ENCODE data around the gene NDEL1.

NDEL1 gene

GRCh38 chr17:8418471-8418870 lies 17.2 kb upstream of the NDEL1 start:
- Histone ChIP-seq H4K20me1 (ENCODE audit: insufficient read depth, low read length) (no peaks in the 10 kb centered on the region), H3K4me2 (ENCODE audit: low read length) (no peak overlapping the region), H3K9me2 (ENCODE audit: low read depth, low read length) (no peaks in the 10 kb centered on the region), H3K27ac (ENCODE audit: low read depth, low read length, poor library complexity, severe bottlenecking) (no peak overlapping the region), H3K9ac (ENCODE audit: low read length) (no peak overlapping the region), H3K4me1 (ENCODE audit: insufficient read depth, low read length, severe bottlenecking) (no peaks in the 10 kb centered on the region), H3F3A (ENCODE audit: insufficient read depth, low read length) (no peaks in the 10 kb centered on the region), H3K4me3 (ENCODE audit: low read depth, low read length, poor library complexity, severe bottlenecking) (no peak overlapping the region), H3K36me3 (ENCODE audit: insufficient read depth, low read length) (no peaks in the 10 kb centered on the region), H2AFZ (ENCODE audit: low read length) (no peak overlapping the region), H3K79me2 (ENCODE audit: insufficient read depth, low read length) (no peaks in the 10 kb centered on the region), H3K9me3 (ENCODE audit: low read length) (no peaks in the 10 kb centered on the region), H3K27me3 (ENCODE audit: insufficient read depth, low read length) (no peaks in the 10 kb centered on the region)
- TF ChIP-seq EZH2 (IDR thresholded peaks at IDR 0.05; ENCODE audit: borderline replicate concordance, low read length) (no peak), CTCF (IDR thresholded peaks at IDR 0.05; ENCODE audit: low read length) (no peak)

- no peak overlapping the region for H3K9ac ChIP-seq (ENCODE audit: low read length)
- H3F3A ChIP-seq (ENCODE audit: insufficient read depth, low read length): no peaks in the 10 kb centered on the region
- TF ChIP-seq EZH2 (IDR thresholded peaks at IDR 0.05; ENCODE audit: borderline replicate concordance, low read length) (no peak), CTCF (IDR thresholded peaks at IDR 0.05; ENCODE audit: low read length) (no peak)
- no peaks in the 10 kb centered on the region for H3K4me1 ChIP-seq (ENCODE audit: insufficient read depth, low read length, severe bottlenecking)
- no peaks in the 10 kb centered on the region for H3K9me3 ChIP-seq (ENCODE audit: low read length)
- no peak overlapping the region for H3K4me2 ChIP-seq (ENCODE audit: low read length)
- H3K27me3 ChIP-seq (ENCODE audit: insufficient read depth, low read length): no peaks in the 10 kb centered on the region
- H3K36me3 ChIP-seq (ENCODE audit: insufficient read depth, low read length): no peaks in the 10 kb centered on the region
- no peaks in the 10 kb centered on the region for H4K20me1 ChIP-seq (ENCODE audit: insufficient read depth, low read length)
- H3K9me2 ChIP-seq (ENCODE audit: low read depth, low read length): no peaks in the 10 kb centered on the region
- no peak overlapping the region for H3K4me3 ChIP-seq (ENCODE audit: low read depth, low read length, poor library complexity, severe bottlenecking)
- no peaks in the 10 kb centered on the region for H3K79me2 ChIP-seq (ENCODE audit: insufficient read depth, low read length)
- no peak overlapping the region for H2AFZ ChIP-seq (ENCODE audit: low read length)
- no peak overlapping the region for H3K27ac ChIP-seq (ENCODE audit: low read depth, low read length, poor library complexity, severe bottlenecking)
Observed at GRCh38 chr17:8419305-8419704, 16.4 kb upstream of the NDEL1 start.

GRCh38 chr17:8420041-8420934 lies 15.4 kb upstream of the NDEL1 start:
- Histone ChIP-seq H3K79me2 (ENCODE audit: insufficient read depth, low read length) (no peaks in the 10 kb centered on the region), H3K4me2 (ENCODE audit: low read length) (no peak overlapping the region), H3K9me3 (ENCODE audit: low read length) (no peaks in the 10 kb centered on the region), H2AFZ (ENCODE audit: low read length) (no peak overlapping the region), H3K27ac (ENCODE audit: low read depth, low read length, poor library complexity, severe bottlenecking) (no peak overlapping the region), H3F3A (ENCODE audit: insufficient read depth, low read length) (no peaks in the 10 kb centered on the region), H3K36me3 (ENCODE audit: insufficient read depth, low read length) (no peaks in the 10 kb centered on the region), H3K9ac (ENCODE audit: low read length) (no peak overlapping the region), H3K4me1 (ENCODE audit: insufficient read depth, low read length, severe bottlenecking) (no peaks in the 10 kb centered on the region), H4K20me1 (ENCODE audit: insufficient read depth, low read length) (no peaks in the 10 kb centered on the region), H3K27me3 (ENCODE audit: insufficient read depth, low read length) (no peaks in the 10 kb centered on the region), H3K4me3 (ENCODE audit: low read depth, low read length, poor library complexity, severe bottlenecking) (no peak overlapping the region), H3K9me2 (ENCODE audit: low read depth, low read length) (no peaks in the 10 kb centered on the region)
- TF ChIP-seq EZH2 (IDR thresholded peaks at IDR 0.05; ENCODE audit: borderline replicate concordance, low read length) (no peak), CTCF (IDR thresholded peaks at IDR 0.05; ENCODE audit: low read length) (no peak)
